Caco-2 (cell line): Measurements from ENCODE around the gene RHOV. TPM values are rescaled to one million over a fixed set of nuclear protein-coding genes. Genes with fewer than 3 reads are reported as not detected.

Experiments used
- BruUV-seq: library from RNA; stranded (reverse); fragments of 400-500 nt; replicated peaks from 2 replicates; lab custom pipeline; 2021; lab: Mats Ljungman, UMichigan
- CTCF ChIA-PET: fragments of 300-600 bp; sonication (Branson Sonifier 250); formaldehyde crosslinking; loops from one replicate; lab custom pipeline; 2022; ENCODE audit warnings: antibody characterized with exemption; lab: Charles Lee
- POLR2A ChIA-PET: fragments of 300-600 bp; sonication (Branson Sonifier 250); formaldehyde crosslinking; loops from one replicate; lab custom pipeline; 2022; ENCODE audit warnings: antibody characterized with exemption; lab: Charles Lee
- DNase-seq, 2 experiments: peaks; one replicate each; pipeline versions ENCODE4 v3.0.0 to v3.0.0-alpha.2; 2020 to 2022
- H3K27me3 ChIP-seq: replicated peaks from 2 replicates; pipeline ENCODE4 v1.6.0; 2011; ENCODE audit warnings: low read length; ENCODE audit not compliant: control insufficient read depth, insufficient read depth
- H3K36me3 ChIP-seq: 2 replicates; pipeline ENCODE4 v1.5.1; 2011; ENCODE audit warnings: low read length; ENCODE audit not compliant: control insufficient read depth, insufficient read depth
- H3K4me1 ChIP-seq: fragments of 250-450 bp; sonication (Bioruptor Pico); 2 replicates; pipeline ENCODE4 v1.5.1; 2020; ENCODE audit warnings: mild to moderate bottlenecking
- H3K4me3 ChIP-seq: 2 replicates; pipeline ENCODE4 v1.5.1; 2011; ENCODE audit warnings: low read depth, mild to moderate bottlenecking, control low read depth, low read length
- H3K9me3 ChIP-seq: fragments of 250-450 bp; sonication (Bioruptor Pico); 2 replicates; pipeline ENCODE4 v1.5.1; 2020; ENCODE audit warnings: mild to moderate bottlenecking, moderate library complexity
- H3K27ac Mint-ChIP-seq: one replicate; pipeline ENCODE4 v1.8.0; 2022; ENCODE audit warnings: mixed read lengths; ENCODE audit not compliant: unreplicated experiment
- H3K27me3 Mint-ChIP-seq: one replicate; pipeline ENCODE4 v1.8.0; 2022; ENCODE audit warnings: mixed read lengths; ENCODE audit not compliant: insufficient read depth, unreplicated experiment
- H3K36me3 Mint-ChIP-seq: one replicate; pipeline ENCODE4 v1.8.0; 2022; ENCODE audit warnings: mild to moderate bottlenecking, mixed read lengths; ENCODE audit not compliant: insufficient read depth, unreplicated experiment
- H3K4me1 Mint-ChIP-seq: one replicate; pipeline ENCODE4 v1.8.0; 2022; ENCODE audit warnings: low read depth, mixed read lengths; ENCODE audit not compliant: unreplicated experiment
- H3K4me3 Mint-ChIP-seq: one replicate; pipeline ENCODE4 v1.8.0; 2022; ENCODE audit warnings: mild to moderate bottlenecking, moderate library complexity, mixed read lengths; ENCODE audit not compliant: unreplicated experiment
- H3K9me3 Mint-ChIP-seq: one replicate; pipeline ENCODE4 v1.8.0; 2022; ENCODE audit warnings: mixed read lengths; ENCODE audit not compliant: unreplicated experiment
- intact Hi-C: fragments of 100-400 bp; cut with micrococcal nuclease; formaldehyde crosslinking; loops from one replicate; pipeline ENCODE4 v1.10.0; 2022; ENCODE audit not compliant: unreplicated experiment
- total RNA-seq: library from RNA; stranded (reverse); gene quantifications from 2 replicates; pipeline ENCODE4 v1.2.3, GENCODE V29; 2022
- TF ChIP-seq, protein P1 (sequence below), 2 experiments: fragments of 200-600 bp in 1 of 2; IDR thresholded peaks; 1 replicate in 1 of 2; 2 replicates in 1 of 2; pipeline versions ENCODE4 v1.5.1 to v1.8.0; 2011 to 2022; ENCODE audit warnings: antibody characterized with exemption in 1 of 2, control low read depth in 1 of 2, inconsistent platforms in 1 of 2, low read depth in 1 of 2, low read length in 1 of 2, mild to moderate bottlenecking in 1 of 2, moderate library complexity in 1 of 2; ENCODE audit not compliant: insufficient read depth in 1 of 2, severe bottlenecking in 1 of 2, unreplicated experiment in 1 of 2

RHOV gene
- total RNA-seq, 1 experiment from 2014 or later: 4.4 TPM

GRCh38 chr15:40829115-40829514, 44.9 kb downstream of the RHOV start:
- peaks cover 27% of the 10 kb centered on the region for H3K4me1 Mint-ChIP-seq
- H3K27me3 ChIP-seq: no peaks in the 10 kb centered on the region
- intact Hi-C loops: no loop called here
- ChIA-PET CTCF (no interaction called here), POLR2A (no interaction called here)
- no peaks in the 10 kb centered on the region for H3K9me3 Mint-ChIP-seq
- H3K27ac Mint-ChIP-seq: no peak overlapping the region
- no peak overlapping the region for H3K4me3 Mint-ChIP-seq
- no peaks in the 10 kb centered on the region for H3K36me3 ChIP-seq
- no TSS peak for BruUV-seq
- H3K27me3 Mint-ChIP-seq: no peaks in the 10 kb centered on the region
- TF ChIP-seq, protein P1, sequence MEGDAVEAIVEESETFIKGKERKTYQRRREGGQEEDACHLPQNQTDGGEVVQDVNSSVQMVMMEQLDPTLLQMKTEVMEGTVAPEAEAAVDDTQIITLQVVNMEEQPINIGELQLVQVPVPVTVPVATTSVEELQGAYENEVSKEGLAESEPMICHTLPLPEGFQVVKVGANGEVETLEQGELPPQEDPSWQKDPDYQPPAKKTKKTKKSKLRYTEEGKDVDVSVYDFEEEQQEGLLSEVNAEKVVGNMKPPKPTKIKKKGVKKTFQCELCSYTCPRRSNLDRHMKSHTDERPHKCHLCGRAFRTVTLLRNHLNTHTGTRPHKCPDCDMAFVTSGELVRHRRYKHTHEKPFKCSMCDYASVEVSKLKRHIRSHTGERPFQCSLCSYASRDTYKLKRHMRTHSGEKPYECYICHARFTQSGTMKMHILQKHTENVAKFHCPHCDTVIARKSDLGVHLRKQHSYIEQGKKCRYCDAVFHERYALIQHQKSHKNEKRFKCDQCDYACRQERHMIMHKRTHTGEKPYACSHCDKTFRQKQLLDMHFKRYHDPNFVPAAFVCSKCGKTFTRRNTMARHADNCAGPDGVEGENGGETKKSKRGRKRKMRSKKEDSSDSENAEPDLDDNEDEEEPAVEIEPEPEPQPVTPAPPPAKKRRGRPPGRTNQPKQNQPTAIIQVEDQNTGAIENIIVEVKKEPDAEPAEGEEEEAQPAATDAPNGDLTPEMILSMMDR (IDR thresholded peaks at IDR 0.05; ENCODE audit: insufficient read depth in 1 of 2, low read depth in 1 of 2, low read length in 1 of 2, severe bottlenecking in 1 of 2, unreplicated experiment in 1 of 2): no peak
- peaks cover 8% of the 10 kb centered on the region for H3K36me3 Mint-ChIP-seq
- no peaks in the 10 kb centered on the region for H3K9me3 ChIP-seq
- no peak overlapping the region for H3K4me3 ChIP-seq
- no peak for DNase-seq
- peaks cover 52% of the 10 kb centered on the region for H3K4me1 ChIP-seq

- Mint-ChIP-seq H3K27ac (peak within 1 kb of the TSS; percentile 65), H3K27me3 (no peaks in the 10 kb centered on the region), H3K9me3 (no peaks in the 10 kb centered on the region), H3K36me3 (peaks cover 8% of the 10 kb centered on the region), H3K4me3 (no peak within 1 kb of the TSS), H3K4me1 (peaks cover 31% of the 10 kb centered on the region)
- CTCF ChIA-PET: no interaction called here
- Histone ChIP-seq H3K36me3 (no peaks in the 10 kb centered on the region), H3K4me3 (no peak within 1 kb of the TSS), H3K27me3 (no peaks in the 10 kb centered on the region), H3K9me3 (no peaks in the 10 kb centered on the region), H3K4me1 (peaks cover 57% of the 10 kb centered on the region)
- BruUV-seq: no TSS peak
- TF ChIP-seq, protein P1 (IDR thresholded peaks at IDR 0.05; ENCODE audit: insufficient read depth in 1 of 2, low read depth in 1 of 2, low read length in 1 of 2, severe bottlenecking in 1 of 2, unreplicated experiment in 1 of 2): no peak
- POLR2A ChIA-PET: interaction anchor here (0.5 to 1.1 kb wide), 2 partner anchors 15 to 23 kb away, joined by 3 to 5 read pairs; partner anchors contain the start of gene SPINT1
- intact Hi-C loops: no loop called here
- no peak for DNase-seq
These were observed 45.5 kb downstream of the RHOV start, which contains the start of gene PPP1R14D for GRCh38 chr15:40828447-40829036. Gene PPP1R14D (minus strand): TSS chr15:40828708. CDS start chr15:40828641, 67 bp downstream.

DNA sequence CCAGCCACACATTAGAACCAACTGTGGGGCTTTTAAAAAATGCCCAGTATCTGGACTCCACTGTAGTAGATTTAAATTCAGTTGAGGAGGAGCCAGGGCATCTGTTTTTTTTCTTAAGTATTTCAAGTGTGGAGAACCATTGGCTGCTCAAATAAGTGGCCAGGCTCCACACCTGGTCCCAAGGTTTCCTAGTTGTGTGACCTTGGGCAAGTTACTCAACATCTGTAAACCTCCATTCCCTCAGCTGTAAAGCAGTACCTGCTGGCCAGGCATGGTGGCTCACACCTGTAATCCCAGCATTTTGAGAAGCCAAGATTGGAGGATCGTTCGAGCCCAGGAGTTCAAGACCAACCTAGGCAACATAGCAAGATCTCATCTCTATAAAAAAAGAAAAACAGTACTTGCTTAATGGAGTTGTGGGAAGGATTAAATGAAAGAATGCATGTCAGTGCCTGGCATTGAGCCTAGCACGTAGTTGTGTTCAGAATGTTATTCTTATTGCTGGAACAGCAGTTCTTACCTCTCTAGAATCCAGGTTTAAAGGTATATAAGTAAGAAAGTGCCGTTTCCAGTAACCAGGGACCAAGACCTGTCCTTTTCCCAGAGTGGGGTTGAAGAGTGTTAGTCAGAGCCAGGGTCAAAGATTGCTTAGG, 47.5 kb downstream of the RHOV start:
- Mint-ChIP-seq H3K27me3 (no peaks in the 10 kb centered on the region), H3K9me3 (no peaks in the 10 kb centered on the region), H3K4me3 (peak overlapping the region; percentile 59), H3K36me3 (no peaks in the 10 kb centered on the region), H3K4me1 (peaks cover 37% of the 10 kb centered on the region), H3K27ac (peak overlapping the region; percentile 65)
- TF ChIP-seq, protein P1 (IDR thresholded peaks at IDR 0.05; ENCODE audit: insufficient read depth in 1 of 2, low read depth in 1 of 2, low read length in 1 of 2, severe bottlenecking in 1 of 2, unreplicated experiment in 1 of 2): no peak
- Histone ChIP-seq H3K4me3 (no peak overlapping the region), H3K9me3 (no peaks in the 10 kb centered on the region), H3K36me3 (no peaks in the 10 kb centered on the region), H3K4me1 (peaks cover 59% of the 10 kb centered on the region), H3K27me3 (no peaks in the 10 kb centered on the region)
- peak; percentile 55 to 57 for DNase-seq
- CTCF ChIA-PET: interaction anchor here (0.8 to 1.0 kb wide), 2 partner anchors 33 to 47 kb away, joined by 3 to 5 read pairs; partner anchors contain the start of gene RHOV
- POLR2A ChIA-PET: interaction anchor here (0.6 to 1.3 kb wide), 4 partner anchors 11 to 102 kb away, joined by 3 to 5 read pairs (median 4); partner anchors contain the start of genes DLL4 and SPINT1
- BruUV-seq: no TSS peak
- intact Hi-C loops: loop anchor here (1.0 kb wide), 3 partner anchors 19 to 31 kb away; partner anchors contain the start of genes DNAJC17 and ZFYVE19
